ENCODE results near the gene FANCI.

DNA sequence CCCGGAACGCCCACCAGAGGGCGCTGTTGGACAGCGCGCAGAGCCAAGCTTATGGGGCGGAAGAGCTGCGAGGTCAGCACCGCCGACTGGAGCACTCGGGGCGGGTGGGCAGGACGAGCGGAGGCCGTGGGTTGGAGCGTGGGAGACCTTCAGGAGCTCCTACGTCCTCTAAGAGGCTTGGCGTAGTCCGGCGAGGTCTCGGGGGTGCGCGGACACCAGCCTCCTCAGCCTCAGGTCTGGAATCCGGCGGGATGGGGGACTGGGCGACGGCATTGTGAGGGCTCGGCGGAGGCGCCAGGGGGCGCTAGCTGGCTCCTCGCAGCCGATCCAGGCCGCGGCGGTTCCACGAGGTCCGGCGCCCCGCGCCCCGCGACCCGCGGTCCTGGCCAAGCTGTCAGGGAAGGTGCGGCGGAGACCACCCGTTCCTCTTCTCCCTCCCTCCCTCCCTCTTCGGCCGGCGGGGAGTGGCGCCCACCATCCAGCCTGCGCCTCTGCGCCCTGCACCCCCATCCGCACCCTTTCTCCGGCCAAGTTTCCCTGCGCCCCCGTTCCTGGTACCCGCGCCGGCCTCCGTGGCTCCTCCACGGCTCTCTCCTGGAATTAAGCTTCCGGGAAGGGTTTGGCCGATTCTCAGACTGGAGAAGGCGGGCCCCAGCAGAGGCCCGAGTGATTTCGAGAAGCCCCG is 115.1 kb downstream of the FANCI start:
- TF ChIP-seq, protein P1, sequence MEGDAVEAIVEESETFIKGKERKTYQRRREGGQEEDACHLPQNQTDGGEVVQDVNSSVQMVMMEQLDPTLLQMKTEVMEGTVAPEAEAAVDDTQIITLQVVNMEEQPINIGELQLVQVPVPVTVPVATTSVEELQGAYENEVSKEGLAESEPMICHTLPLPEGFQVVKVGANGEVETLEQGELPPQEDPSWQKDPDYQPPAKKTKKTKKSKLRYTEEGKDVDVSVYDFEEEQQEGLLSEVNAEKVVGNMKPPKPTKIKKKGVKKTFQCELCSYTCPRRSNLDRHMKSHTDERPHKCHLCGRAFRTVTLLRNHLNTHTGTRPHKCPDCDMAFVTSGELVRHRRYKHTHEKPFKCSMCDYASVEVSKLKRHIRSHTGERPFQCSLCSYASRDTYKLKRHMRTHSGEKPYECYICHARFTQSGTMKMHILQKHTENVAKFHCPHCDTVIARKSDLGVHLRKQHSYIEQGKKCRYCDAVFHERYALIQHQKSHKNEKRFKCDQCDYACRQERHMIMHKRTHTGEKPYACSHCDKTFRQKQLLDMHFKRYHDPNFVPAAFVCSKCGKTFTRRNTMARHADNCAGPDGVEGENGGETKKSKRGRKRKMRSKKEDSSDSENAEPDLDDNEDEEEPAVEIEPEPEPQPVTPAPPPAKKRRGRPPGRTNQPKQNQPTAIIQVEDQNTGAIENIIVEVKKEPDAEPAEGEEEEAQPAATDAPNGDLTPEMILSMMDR (IDR thresholded peaks at IDR 0.05), result peak; percentile 95 to 98 (median 96)
- no peak for TF ChIP-seq POLR2A (IDR thresholded peaks at IDR 0.05)
